ENCODE measurements around the gene SEMA4C.

Gene SEMA4C

GRCh38 chr2:96841701-96842495, 28.0 kb downstream of the SEMA4C start:
- no peak for DNase-seq

DNA sequence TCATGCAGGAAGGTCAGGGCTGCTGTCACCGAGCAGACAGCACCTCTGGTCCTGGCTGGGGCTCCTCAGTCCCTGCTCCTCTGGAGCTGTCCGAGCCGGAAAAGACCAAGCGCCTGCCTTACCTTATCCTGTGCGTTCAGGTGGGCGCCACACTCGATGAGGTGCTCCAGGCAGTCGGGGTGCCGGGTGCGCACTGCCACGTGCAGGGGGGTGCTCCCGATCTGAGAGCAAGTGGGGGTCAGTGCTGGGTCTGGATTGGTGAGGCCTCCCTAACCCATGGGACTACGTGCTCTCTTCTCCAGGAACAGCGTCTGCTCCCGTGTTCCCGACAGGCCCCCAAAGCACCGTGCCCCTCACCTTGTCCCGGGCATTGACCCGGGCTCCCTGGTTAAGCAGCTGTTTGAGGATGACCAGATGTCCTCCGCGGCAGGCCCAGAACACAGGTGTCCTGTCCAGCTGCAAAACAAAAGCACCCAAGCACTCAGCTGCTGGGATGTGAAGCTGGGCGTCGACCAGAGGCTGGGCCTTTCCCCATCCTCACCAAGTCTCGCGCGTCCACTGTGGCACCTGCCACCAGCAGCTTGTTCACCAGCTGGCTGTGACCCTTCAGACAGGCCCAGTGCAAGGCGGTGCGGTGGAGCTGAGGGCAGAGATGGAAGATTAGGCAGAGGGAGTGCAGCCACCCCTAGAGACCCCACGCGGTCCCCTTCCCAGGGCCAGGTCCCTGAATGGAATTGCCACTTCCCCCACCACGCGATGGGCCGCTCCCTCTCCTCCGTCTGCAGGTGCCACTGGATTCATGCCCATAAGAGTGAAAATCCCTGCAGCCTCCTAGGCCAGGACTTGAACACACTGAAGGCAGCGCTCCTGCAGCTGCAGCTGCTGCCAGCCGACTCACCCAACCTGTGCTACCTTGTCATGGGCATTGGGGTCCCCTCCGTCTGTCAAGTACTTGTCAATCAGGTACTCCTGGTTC, 29.7 kb downstream of the SEMA4C start:
- no peak for DNase-seq

GRCh38 chr2:96839293-96839874, 30.5 kb downstream of the SEMA4C start:
- no peak for DNase-seq

- DNase-seq: no peak
These were observed 31.3 kb downstream of the SEMA4C start for GRCh38 chr2:96838345-96839292.

GRCh38 chr2:96837575-96837974, 32.3 kb downstream of the SEMA4C start:
- no peak for DNase-seq

DNA sequence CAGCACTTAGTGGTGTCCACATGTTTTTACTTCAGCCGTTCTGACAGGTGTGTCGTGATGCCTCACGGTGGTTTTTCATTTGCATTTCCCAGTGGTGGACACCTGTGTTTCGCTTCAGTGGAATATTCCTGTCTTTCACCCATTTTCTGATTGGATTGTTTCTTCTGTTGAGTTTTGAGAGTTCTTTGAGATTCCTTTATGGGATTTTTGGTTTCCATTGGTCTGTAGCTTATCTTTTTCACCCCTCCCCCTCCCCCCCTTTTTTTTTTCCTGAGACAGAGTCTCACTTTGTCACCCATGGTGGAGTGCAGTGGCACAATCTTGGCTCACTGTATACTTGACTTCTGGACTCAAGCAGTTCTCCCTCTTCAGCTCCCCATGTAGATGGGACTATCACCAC, 34.0 kb downstream of the SEMA4C start:
- no peak for DNase-seq

- peak; percentile 79 to 93 for DNase-seq
These were observed 36.9 kb downstream of the SEMA4C start for GRCh38 chr2:96832754-96833507.

GRCh38 chr2:96832408-96832753, 37.5 kb downstream of the SEMA4C start:
- no peak for DNase-seq

DNA sequence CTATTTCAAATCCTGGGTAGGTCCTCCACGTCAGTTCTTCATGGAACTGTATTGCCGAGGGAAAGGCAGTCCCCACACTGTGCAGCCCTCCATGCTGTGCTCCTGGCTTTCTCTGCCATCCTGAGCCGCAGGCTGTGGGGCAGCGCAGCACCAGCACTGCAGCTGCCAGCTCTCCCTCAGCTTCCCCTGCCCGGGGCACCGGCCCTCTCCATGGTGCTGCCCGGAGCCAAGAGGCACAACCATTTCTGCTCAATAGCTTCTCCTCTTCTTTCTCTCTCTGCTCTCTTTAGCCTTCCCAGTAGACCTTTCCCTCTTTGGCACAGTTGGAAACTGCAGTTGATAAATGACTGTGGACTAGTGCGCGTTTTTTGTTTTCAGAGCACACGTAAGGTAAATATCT, 38.2 kb downstream of the SEMA4C start:
- DNase-seq: peak in 1 of 2 experiments; percentile 12

GRCh38 chr2:96830044-96830562, 39.8 kb downstream of the SEMA4C start:
- DNase-seq: no peak

GRCh38 chr2:96828874-96829273, 41.0 kb downstream of the SEMA4C start:
- DNase-seq: no peak

DNA sequence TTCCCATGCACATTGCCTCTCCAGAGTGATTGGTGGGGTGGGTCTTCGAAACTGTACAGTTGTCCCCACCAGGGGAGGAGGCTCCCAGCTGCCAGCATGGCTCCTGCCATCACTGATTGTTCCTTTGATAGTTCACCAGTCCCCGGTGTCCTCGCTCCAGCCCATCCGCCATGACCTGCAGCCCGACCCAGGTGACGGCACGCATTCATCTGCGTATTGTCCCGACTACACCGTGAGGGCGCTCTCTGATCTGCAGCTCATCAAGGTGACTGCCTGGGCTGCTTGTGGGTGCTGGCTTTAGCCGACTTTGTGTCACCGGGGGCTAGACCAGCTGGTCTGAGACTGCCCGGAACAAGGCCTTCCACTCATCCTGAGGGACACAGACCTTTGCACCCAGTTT, 41.4 kb downstream of the SEMA4C start:
- no peak for DNase-seq

DNA sequence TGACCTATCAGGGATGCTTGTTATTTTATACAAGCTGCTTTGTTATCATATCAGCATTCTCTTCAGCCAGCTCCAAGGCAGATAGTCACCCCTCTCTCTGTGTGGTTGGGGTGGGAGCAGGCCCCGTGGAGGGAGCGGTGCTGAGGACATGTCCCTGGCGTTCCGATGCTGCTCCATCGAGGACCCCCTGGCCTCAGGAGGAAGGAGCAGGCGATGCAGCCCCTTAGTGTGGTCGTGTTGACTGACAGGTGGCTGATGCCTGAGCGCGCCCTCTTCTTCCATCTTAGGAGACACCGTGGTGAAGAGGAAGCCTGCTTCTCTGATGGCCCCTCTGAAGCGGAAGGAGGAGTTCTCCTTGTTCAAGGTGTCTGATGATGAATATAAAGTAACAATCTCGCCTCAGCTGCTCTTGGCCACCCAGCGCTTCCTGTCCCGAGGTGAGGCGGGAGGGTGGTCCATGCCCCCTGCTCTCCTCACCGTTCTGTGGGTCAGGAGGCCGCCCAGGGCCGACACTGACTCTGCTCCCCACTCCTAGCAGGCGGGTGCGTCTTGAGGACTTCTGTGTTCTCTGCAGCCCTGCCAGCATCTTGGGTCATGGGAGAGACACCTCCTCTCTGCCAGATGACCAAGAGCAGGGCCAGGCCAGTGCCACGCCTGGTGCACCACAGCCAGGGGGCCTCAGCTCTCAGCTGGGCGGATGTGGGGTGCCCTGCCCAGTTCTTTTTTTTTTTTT, 43.2 kb downstream of the SEMA4C start:
- no peak for DNase-seq

DNA sequence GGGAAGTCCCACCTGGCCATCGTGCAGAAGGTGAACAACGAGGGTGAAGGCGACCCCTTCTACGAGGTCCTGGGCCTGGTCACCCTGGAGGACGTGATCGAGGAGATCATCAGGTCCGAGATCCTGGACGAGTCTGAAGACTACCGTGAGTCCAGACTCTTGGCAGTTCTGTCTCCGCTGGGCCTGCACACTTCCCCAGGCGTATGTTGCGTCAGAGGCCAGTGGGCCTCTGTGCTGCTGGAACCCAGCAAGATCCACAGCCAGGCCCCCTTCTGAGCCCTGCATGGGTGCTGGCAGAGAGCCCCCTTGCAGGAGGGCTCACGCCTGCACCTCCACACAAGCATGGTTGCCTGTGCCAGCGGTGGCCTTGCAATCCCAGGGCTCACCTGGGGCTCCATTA, 44.8 kb downstream of the SEMA4C start:
- DNase-seq: no peak

- DNase-seq: no peak
These were observed 45.6 kb downstream of the SEMA4C start for GRCh38 chr2:96824079-96824870.

DNA sequence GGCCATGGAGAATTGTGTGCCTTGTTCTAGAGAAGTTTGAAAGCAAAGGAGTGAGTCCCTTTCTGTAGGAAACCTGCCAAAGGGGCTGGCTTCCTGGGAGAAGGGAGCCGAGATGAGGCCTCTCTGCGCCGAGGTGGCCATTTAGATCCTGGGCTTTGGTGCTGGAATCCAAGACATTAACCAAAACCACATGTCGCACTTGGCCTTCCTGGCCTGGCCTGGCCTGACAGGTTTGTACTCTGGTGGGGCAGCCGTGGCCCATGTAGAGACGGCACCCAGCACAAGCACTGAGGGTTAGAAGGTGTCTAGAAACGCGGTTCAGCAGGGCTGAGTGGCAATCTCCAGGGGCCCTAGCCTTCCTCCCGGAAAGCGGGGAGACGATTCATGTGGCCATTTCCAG, 46.7 kb downstream of the SEMA4C start:
- no peak for DNase-seq

GRCh38 chr2:96822786-96823185, 47.1 kb downstream of the SEMA4C start:
- DNase-seq: no peak

DNA sequence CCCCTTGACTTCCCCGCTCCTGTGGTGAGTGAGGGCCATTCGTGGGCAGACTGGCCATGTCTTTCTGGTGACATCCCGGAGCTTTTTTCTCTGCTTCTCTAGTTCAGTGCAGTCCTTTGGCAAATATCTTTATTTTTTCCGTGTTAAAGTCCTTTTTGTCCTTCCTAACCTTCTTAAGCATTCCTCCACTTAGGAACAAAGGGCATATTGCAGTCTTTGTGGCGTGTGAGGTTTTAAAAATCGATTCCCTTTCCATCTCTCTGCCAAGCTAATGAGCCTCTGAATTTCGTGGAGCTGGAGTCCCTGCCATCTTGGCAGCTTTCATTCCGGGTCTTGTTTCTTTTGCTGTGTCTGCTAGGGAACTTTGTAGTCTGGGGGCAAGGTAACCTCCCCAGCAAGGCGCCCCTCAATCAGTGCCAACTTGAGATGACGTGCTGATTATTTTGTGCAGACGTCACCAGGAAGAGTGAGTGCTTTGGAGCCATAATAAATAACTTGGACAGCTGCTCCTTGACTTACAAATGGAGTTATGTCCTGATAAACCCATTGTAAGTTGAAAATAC, 48.7 kb downstream of the SEMA4C start:
- no peak for DNase-seq

GRCh38 chr2:96819876-96820511, 49.9 kb downstream of the SEMA4C start:
- DNase-seq: no peak
